NK-92 (cell line): ENCODE data around the gene GNPAT.

Source experiments
- DNase-seq: peaks from one replicate; lab custom pipeline; 2025; ENCODE audit not compliant: unreplicated experiment; lab: John Stamatoyannopoulos, UW

Gene GNPAT

DNA sequence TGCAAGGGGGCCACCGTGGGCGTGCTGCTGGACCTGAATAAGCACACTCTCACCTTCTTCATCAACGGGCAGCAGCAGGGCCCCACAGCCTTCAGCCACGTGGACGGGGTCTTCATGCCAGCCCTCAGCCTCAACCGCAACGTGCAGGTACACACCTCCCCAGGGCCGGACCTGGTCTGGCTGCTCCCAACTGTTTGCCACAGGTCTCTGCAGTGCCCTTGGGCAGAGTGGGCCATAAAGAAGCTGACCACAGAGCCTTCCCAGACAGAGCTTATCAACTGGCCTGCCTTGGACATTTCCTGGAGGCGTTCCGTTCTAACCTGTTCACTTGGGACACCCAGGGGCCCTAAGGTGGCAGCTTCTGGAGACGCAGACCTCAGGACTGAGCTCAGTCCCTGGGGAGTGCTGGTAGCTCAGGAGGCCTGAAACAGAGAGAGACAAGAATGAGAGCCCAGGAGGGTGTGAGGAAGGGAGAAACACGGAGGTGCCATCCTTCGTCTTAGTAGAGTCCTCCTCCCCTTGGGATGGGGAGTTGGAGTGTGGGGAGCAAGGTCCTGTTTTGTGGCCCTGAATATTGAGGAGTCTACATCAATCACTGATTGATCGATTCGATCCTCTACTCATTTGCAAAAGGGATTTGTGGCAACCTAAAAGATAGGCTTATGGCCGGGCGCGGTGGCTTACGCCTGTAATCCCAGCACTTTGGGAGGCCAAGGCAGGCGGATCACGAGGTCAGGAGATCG is 27.0 kb upstream of the GNPAT start:
- no peak for DNase-seq

GRCh38 chr1:231214918-231215680 is 25.9 kb upstream of the GNPAT start:
- no peak for DNase-seq

GRCh38 chr1:231215681-231216385 is 25.2 kb upstream of the GNPAT start:
- DNase-seq = no peak

- no peak for DNase-seq
These were observed 24.5 kb upstream of the GNPAT start for GRCh38 chr1:231216498-231216897.

DNA sequence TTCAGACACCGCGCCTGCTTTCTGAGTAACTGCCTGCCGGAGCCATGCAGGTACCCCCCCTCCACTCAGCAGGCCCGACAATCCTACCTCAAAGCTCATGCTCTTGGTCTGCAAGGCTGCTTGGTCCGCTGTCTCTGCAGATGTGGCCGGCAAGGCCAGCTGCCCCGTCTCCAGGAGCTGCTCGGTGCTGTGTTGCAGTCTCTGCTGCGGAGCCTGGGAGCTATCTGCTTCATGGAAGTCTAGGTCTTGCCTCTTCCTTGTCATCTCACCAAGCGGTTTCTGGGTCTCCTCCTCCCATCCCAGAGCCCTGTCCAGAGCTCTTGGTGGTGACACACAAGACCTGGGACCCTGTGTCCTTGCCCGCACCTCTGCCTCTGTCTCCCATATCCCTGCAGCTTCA is 24.0 kb upstream of the GNPAT start:
- no peak for DNase-seq

DNA sequence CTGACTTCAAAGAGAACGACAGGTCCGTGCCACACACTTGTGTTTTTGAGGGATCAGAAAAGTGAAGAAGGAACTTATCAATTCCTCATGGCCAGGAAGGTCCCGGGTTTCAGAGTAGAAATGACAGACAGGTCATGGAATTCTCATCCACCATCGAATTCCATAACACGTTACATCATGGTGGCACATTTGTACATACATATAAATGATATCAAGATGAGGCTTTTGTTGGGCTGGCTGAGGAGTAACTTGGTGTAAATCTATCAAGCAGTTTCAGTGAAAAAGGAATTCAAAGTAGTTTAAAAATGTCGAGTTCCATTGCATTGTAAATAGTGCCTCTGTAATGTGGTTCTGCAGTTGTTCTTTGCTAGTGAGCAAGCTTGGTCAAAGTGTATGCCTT is 22.9 kb upstream of the GNPAT start:
- no peak for DNase-seq

DNA sequence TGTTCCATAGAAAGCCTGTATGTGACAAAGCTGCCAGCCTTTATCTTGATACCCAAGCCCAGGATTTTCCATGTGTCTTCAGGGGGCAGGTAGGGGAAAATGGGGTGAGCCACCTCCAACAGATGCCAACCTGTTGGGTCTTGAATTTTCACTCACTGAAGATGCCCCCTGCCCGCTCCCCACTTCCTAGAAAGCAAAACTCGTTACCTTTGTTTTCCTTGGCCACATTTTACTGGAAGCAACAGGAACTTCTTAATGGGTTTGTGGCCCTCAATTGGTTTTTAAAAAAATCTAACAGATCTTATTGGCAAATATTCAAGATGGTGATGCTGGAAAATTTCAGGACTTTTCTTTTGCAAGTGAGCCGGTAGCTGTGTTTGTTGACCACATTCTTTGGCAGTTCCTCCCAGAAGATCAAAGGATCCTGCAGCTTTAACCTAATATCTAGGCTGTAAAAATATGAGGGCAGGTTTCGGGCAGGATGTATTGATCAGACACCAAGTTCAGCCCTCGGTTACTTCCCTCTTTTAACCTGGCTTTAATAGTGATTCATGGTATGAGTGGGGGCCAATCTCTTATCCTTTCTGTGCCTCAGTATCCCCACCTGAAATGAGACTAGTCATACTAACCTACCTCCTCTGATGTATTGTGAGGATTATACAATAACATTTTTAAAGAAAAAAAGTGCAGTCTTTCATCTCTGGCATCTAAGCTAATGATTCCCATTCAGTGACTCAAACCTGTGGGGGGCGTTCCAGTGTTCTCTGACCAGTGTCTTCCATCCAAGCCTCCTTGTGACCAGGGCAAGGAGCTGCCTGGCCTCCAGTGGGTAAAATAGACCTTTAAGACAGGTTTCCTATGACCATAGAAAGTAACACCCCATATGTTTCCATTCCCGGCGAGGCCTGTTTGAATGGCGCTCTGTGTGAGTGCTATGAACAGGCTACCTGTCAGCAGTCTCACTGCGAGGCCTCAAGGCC is 21.3 kb upstream of the GNPAT start:
- no peak for DNase-seq

- no peak for DNase-seq
These were observed 20.2 kb upstream of the GNPAT start for GRCh38 chr1:231220801-231221200.

DNA sequence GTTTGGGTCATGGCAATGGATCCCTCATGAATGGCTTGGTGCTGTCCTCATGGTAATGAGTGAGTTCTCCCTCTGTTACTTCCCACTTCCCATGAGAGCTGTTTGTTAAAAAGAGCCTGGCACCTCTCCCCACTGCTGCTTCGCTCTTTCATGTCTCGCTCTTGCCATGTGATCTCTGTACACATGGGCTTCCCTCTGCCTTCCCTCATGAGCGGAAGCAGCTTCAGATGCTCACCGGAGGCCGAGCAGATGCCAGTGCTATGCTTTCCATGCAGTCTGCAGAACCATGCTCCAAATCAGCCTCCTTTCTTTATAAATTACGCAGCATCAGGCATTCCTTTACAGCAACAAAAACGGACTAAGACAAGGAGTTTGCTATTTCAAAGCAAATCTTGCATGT is 14.9 kb upstream of the GNPAT start:
- no peak for DNase-seq

DNA sequence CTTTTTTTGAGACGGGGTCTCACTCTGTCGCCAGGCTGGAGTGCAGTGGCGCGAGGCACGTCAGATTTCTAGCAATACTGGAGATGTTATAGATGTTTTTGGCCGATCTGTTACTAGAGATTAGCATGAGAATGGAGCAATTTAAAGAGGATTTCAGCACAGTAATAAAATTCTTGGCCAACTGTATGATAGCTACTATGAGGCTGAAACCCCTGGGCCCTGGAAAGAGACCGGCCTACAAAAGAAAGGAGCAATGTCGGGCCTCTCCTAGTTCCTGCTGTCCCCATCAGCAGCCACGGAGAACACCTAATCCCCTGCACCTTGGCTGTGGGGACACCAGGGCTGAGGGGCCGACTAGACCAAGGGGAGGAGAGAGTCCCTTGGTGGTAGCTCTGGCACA is 9.5 kb upstream of the GNPAT start:
- DNase-seq = no peak

GRCh38 chr1:231232870-231233734 is 7.9 kb upstream of the GNPAT start:
- no peak for DNase-seq

DNA sequence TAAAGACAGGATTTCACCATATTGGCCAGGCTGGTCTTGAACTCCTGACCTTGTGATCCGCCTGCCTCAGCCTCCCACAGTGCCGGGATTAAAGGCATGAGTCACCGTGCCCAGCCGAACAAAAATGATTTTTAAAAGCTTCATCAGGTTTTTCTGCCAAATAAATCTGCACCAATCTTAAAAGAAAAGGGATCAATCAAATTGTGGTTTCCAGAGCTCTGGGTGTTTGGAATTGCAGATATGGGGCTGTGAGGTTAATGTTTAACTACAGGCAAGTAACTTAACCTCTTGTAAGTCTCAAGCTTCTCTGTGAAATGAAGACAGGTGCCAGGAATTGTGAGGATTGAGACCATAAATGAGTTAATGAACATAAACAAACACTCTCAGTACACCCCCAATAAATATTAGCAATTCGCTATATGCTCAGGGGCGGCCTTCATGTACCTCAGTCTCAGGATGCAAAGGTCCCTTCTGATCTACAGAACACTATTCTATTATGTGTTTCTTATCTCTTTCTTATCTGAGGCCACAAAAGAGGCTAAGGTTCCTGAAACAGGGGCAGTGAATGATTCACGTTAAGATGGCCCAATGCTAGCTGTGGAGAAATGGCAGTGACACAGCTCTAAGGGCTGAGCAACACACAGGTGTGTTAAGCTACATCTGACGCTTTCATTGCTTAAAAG is 7.1 kb upstream of the GNPAT start:
- DNase-seq = no peak

DNA sequence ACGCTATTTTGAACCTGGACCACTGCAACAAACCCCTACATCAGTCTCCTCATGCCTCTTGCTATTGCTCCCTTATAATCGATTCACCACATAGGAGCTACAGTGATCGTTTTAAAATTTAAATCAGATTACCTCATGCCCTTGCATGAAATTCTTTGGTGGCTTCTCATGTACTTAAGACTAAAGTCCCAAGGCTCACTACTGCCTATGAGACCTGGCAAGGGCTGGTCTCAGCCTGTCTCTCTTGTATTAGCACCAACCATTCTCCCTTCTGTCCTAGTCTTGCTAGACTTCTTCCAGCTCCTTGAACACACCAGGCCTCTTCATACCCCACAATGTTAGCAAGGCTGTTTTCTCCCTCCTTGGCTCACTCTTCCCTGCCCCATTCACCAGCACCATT is 6.5 kb upstream of the GNPAT start:
- no peak for DNase-seq

DNA sequence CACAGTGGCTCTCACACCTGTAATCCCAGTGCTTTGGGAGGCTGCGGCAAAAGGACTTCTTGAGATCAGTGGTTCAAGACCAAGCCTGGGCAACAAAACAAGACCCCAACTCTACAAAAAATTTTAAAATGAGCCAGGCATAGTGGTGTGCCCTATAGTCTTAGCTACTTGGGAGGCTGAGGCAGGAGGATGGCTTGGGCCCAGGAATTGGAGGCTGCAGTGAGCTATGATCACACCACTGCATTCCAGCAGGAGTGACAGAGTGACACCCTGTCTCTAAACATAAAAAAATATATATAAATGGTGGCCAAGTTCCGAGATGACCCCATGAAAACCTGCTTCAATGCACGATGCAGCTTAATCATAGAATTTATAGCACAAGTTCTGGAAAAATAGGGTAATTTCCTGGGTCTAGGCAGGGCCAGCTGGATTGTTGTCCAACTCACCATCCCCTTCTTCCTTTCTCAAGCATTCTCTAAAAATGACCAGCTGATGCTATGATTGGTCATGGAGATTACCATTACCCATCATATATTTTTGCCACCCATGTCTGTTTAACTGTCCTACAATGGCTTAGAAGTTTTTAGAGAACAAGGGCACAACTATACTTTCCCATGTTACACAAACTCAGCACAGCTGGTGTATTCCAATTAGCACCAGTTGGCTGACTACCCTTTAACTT is 5.3 kb upstream of the GNPAT start:
- DNase-seq = no peak

GRCh38 chr1:231236208-231236591 is 4.8 kb upstream of the GNPAT start:
- DNase-seq = no peak

DNA sequence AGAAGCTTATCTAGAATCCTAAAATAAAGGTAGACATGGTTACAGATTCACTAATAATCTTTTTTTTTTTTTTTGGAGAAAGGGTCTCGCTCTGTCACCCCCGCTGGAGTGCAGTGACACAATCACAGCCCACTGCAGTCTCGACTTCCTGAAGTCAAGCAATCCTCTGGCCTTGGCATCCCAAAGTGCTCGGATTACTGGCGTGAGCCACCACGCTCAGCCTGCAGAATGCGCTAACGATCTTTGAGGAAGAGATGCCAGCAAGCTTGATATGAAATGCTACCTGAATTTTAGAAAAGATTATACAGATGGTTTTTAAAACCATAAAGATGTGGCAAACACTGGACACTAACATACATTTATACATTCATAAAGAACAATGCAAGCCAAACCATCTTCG is 4.1 kb upstream of the GNPAT start:
- DNase-seq = no peak

- no peak for DNase-seq
These were observed 2.7 kb upstream of the GNPAT start for GRCh38 chr1:231238298-231238697.

- no peak for DNase-seq
These were observed 505 bp upstream of the GNPAT start for GRCh38 chr1:231240531-231240882.

- DNase-seq = no peak
These were observed 738 bp downstream of the GNPAT start for GRCh38 chr1:231241750-231242149.
